HG03457 (cell line): Measurements from ENCODE around the gene ACSM5.
"Not testable (repeated sequence)": the region's sequence is repeated elsewhere in the genome, so short reads cannot be mapped to it uniquely, and the experiment has no call there.

Experiments used
- ATAC-seq: cut with Tn5 transposase; IDR thresholded peaks from one replicate; pipeline ENCODE4 v1.9.1; 2021; ENCODE audit warnings: moderate number of reproducible peaks; ENCODE audit not compliant: unreplicated experiment

ACSM5 gene

GRCh38 chr16:20397468-20398074 is 11.8 kb upstream of the ACSM5 start:
- ATAC-seq = no peak

- no peak for ATAC-seq
These were observed 10.7 kb upstream of the ACSM5 start for GRCh38 chr16:20398603-20399002.

GRCh38 chr16:20399185-20399584 is 10.1 kb upstream of the ACSM5 start:
- no peak for ATAC-seq

GRCh38 chr16:20401066-20401465 is 8.3 kb upstream of the ACSM5 start:
- ATAC-seq = no peak

- ATAC-seq = no peak
These were observed 7.8 kb upstream of the ACSM5 start for GRCh38 chr16:20401475-20402016.

- no peak for ATAC-seq
These were observed 6.7 kb upstream of the ACSM5 start for GRCh38 chr16:20402651-20403050.

GRCh38 chr16:20404637-20405036 is 4.7 kb upstream of the ACSM5 start, which contains the start of gene PDILT:
PDILT (minus strand) TSS chr16:20404737; CDS start chr16:20399300, 5,437 bp downstream.
- ATAC-seq = no peak

- no peak for ATAC-seq
These were observed 888 bp downstream of the ACSM5 start for GRCh38 chr16:20410121-20410723.

- ATAC-seq = no peak
These were observed 1.7 kb downstream of the ACSM5 start for GRCh38 chr16:20411055-20411454.

GRCh38 chr16:20415541-20415940 is 6.2 kb downstream of the ACSM5 start:
- no peak for ATAC-seq

- ATAC-seq = not testable (repeated sequence)
These were observed 9.8 kb downstream of the ACSM5 start for GRCh38 chr16:20419093-20419492.

- not testable (repeated sequence) for ATAC-seq
These were observed 12.4 kb downstream of the ACSM5 start for GRCh38 chr16:20421748-20422147.

GRCh38 chr16:20423772-20424128 is 14.4 kb downstream of the ACSM5 start:
- not testable (repeated sequence) for ATAC-seq

- no peak for ATAC-seq
These were observed 15.0 kb downstream of the ACSM5 start for GRCh38 chr16:20424129-20424866.

- ATAC-seq = not testable (repeated sequence)
These were observed 18.1 kb downstream of the ACSM5 start for GRCh38 chr16:20427401-20427797.

GRCh38 chr16:20429499-20429898 is 20.2 kb downstream of the ACSM5 start:
- ATAC-seq = not testable (repeated sequence)

GRCh38 chr16:20430480-20430879 is 21.1 kb downstream of the ACSM5 start:
- ATAC-seq = not testable (repeated sequence)

- ATAC-seq = no peak
These were observed 21.6 kb downstream of the ACSM5 start for GRCh38 chr16:20430948-20431347.

GRCh38 chr16:20438950-20439349 is 29.6 kb downstream of the ACSM5 start:
- not testable (repeated sequence) for ATAC-seq

- ATAC-seq = not testable (repeated sequence)
These were observed 30.5 kb downstream of the ACSM5 start for GRCh38 chr16:20439820-20440231.

- not testable (repeated sequence) for ATAC-seq
These were observed 31.4 kb downstream of the ACSM5 start for GRCh38 chr16:20440731-20441130.

- ATAC-seq = no peak
These were observed 31.9 kb downstream of the ACSM5 start for GRCh38 chr16:20441191-20441590.
